GM10248 (cell line): ENCODE data around the gene NUDT3.
A peak's percentile ranks its signal among the peaks of the same experiment; 100 is the strongest.

ENCODE experiments used
- CTCF ChIA-PET: fragments of 300-600 bp; sonication (Branson Sonifier 250); formaldehyde crosslinking; extraction: SDS; loops from one replicate; lab custom pipeline; 2021; ENCODE audit warnings: antibody characterized with exemption; lab: Yijun Ruan, JAX
- POLR2A ChIA-PET: fragments of 350-650 bp; sonication (Branson Sonifier 250); formaldehyde crosslinking; extraction: SDS; loops from one replicate; lab custom pipeline; 2020; ENCODE audit warnings: antibody characterized with exemption; lab: Yijun Ruan, JAX
- DNase-seq: peaks from one replicate; pipeline ENCODE4 v3.0.0; 2012; ENCODE audit errors: extremely low spot score
- CTCF ChIP-seq: IDR thresholded peaks from 2 replicates; pipeline ENCODE4 v1.5.1; 2012; ENCODE audit warnings: mild to moderate bottlenecking, low read depth; ENCODE audit errors: extremely low read depth, missing control alignments, control extremely low read depth

NUDT3 gene

GRCh38 chr6:34304164-34304563 is 88.3 kb downstream of the NUDT3 start:
- ChIA-PET CTCF (interaction anchor here (1.0 to 1.9 kb wide), 3 partner anchors 10 to 59 kb away, joined by 4 to 6 read pairs (median 4); no protein-coding TSS in a partner anchor), POLR2A (interaction anchor here (0.6 kb wide), 1 partner anchor 83 kb away, joined by 5 read pairs; no protein-coding TSS in a partner anchor)
- DNase-seq = no peak
- TF ChIP-seq CTCF = no peak

- TF ChIP-seq CTCF = no peak
- DNase-seq = no peak
- CTCF ChIA-PET = interaction anchor here (1.0 to 1.9 kb wide), 3 partner anchors 9 to 107 kb away, joined by 4 to 6 read pairs (median 6); no protein-coding TSS in a partner anchor
- POLR2A ChIA-PET = interaction anchor here (0.6 kb wide), 2 partner anchors 43 to 984 kb away, joined by 3 to 4 read pairs; no protein-coding TSS in a partner anchor
These were observed 89.5 kb downstream of the NUDT3 start for GRCh38 chr6:34302929-34303328.

- no peak for TF ChIP-seq CTCF
- DNase-seq = no peak
- ChIA-PET CTCF (interaction anchor here (1.0 to 2.1 kb wide), 9 partner anchors 14 to 939 kb away, joined by 3 to 8 read pairs (median 3); partner anchors contain the start of gene SMIM29), POLR2A (interaction anchor here (0.6 kb wide), 1 partner anchor 23 kb away, joined by 3 read pairs; no protein-coding TSS in a partner anchor)
These were observed 91.1 kb downstream of the NUDT3 start for GRCh38 chr6:34301408-34301807.

- DNase-seq = peak; percentile 27
- POLR2A ChIA-PET = no interaction called here
- no peak for TF ChIP-seq CTCF
- CTCF ChIA-PET = interaction anchor here (1.0 to 2.1 kb wide), 9 partner anchors 17 to 940 kb away, joined by 3 to 8 read pairs (median 3); partner anchors contain the start of gene SMIM29
These were observed 92.1 kb downstream of the NUDT3 start for GRCh38 chr6:34300332-34300751.

DNA sequence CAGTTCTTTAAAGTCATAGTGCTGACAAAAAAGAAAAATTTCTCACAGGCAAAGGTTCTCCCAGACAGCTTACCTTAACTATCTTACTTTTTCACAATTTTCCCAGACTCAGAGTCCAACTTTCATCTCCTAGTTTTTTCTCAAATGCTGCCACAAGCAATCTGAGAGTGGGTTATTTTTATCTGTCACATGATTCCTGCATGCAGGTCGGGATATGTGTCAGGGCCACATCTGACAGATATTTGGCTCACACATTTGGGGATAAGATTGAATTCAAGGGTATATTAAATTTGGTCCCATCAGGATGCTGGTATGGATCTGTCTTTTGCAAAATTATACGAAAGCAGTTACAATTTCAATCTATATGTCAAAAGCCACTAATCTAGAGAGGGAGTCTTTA is 93.5 kb downstream of the NUDT3 start:
- POLR2A ChIA-PET = no interaction called here
- DNase-seq = no peak
- CTCF ChIA-PET = interaction anchor here (1.5 to 1.7 kb wide), 2 partner anchors 19 to 41 kb away, joined by 3 to 6 read pairs; no protein-coding TSS in a partner anchor
- TF ChIP-seq CTCF = no peak

DNA sequence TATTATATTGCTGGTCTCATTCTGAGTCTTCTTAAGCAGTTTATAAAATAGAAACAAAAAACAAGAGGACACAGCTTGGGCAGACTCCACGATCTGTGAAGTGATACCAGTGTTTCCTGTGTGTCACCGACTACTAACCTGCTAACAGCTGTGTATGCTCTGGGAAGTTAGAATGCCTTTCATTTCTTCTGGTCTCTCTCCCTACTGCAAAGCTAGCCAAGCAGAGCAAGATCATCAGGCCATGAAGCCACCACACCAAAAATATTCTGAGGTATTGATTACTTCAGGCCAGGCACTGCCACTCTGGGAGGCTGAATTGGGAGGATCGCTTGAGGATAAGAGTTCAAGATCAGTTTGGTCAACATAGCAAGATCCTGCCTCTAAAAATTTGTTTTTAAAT is 96.7 kb downstream of the NUDT3 start:
- peak; percentile 68 for DNase-seq
- ChIA-PET CTCF (interaction anchor here (0.7 to 1.5 kb wide), 4 partner anchors 10 to 119 kb away, joined by 3 to 4 read pairs (median 3); no protein-coding TSS in a partner anchor), POLR2A (no interaction called here)
- TF ChIP-seq CTCF = no peak
